HEK293 (cell line): ENCODE measurements around the gene CORO1C.

Experiments used
- CTCF ChIA-PET: fragments of 350-600 bp; formaldehyde crosslinking; extraction: SDS; loops from one replicate; lab custom pipeline; 2021; ENCODE audit warnings: antibody characterized with exemption; lab: Yijun Ruan, JAX
- POLR2A ChIA-PET: fragments of 300-600 bp; formaldehyde crosslinking; extraction: SDS; loops from one replicate; lab custom pipeline; 2020; ENCODE audit warnings: antibody characterized with exemption, inconsistent platforms; lab: Yijun Ruan, JAX
- H3K27ac ChIP-seq: fragments of 200-500 bp; sonication (Bioruptor generic); 2 replicates; pipeline ENCODE4 v1.5.1; 2014; ENCODE audit warnings: low read depth, low read length, control low read depth, inconsistent platforms; ENCODE audit errors: extremely low read depth
- H3K36me3 ChIP-seq, 2 experiments: fragments of 200-500 bp in 1 of 2; sonication (Bioruptor generic) in 1 of 2; 1 replicate in 1 of 2; 2 replicates in 1 of 2; pipeline ENCODE4 v1.5.1; 2014 to 2017; ENCODE audit warnings: inconsistent platforms in 2 of 2, low read length in 2 of 2; ENCODE audit not compliant: control insufficient read depth in 2 of 2, insufficient read depth in 1 of 2
- H3K4me1 ChIP-seq: fragments of 200-500 bp; sonication (Bioruptor generic); 2 replicates; pipeline ENCODE4 v1.5.1; 2014; ENCODE audit warnings: mild to moderate bottlenecking, low read length, inconsistent platforms; ENCODE audit not compliant: control insufficient read depth, insufficient read depth
- H3K4me3 ChIP-seq: 2 replicates; pipeline ENCODE4 v1.5.1; 2011; ENCODE audit warnings: low read depth, mild to moderate bottlenecking, control low read depth, low read length, moderate library complexity
- H3K9me3 ChIP-seq: fragments of 200-500 bp; sonication (Bioruptor generic); 2 replicates; pipeline ENCODE4 v1.5.1; 2014; ENCODE audit warnings: low read depth, low read length, inconsistent platforms; ENCODE audit not compliant: control insufficient read depth, insufficient read depth
- HIC1 ChIP-seq: fragments of 450-650 bp; formaldehyde crosslinking; IDR thresholded peaks from 2 replicates; pipeline ENCODE4 v1.5.1; 2016; ENCODE audit warnings: missing biosample characterization, missing genetic modification characterization
- KLF1 ChIP-seq: fragments of 450-650 bp; formaldehyde crosslinking; IDR thresholded peaks from 2 replicates; pipeline ENCODE4 v1.5.1; 2016; ENCODE audit warnings: missing biosample characterization, missing genetic modification characterization
- PRDM10 ChIP-seq: fragments of 450-650 bp; formaldehyde crosslinking; IDR thresholded peaks from 2 replicates; pipeline ENCODE4 v1.5.1; 2016; ENCODE audit warnings: missing biosample characterization, missing genetic modification characterization
- PRDM4 ChIP-seq: fragments of 450-650 bp; formaldehyde crosslinking; IDR thresholded peaks from 2 replicates; pipeline ENCODE4 v1.5.1; 2017; ENCODE audit warnings: missing biosample characterization, missing genetic modification characterization
- TRIM28 ChIP-seq: IDR thresholded peaks from 2 replicates; pipeline ENCODE4 v1.6.1; 2011; ENCODE audit warnings: low read length, control low read depth, borderline replicate concordance
- TSHZ1 ChIP-seq: fragments of 450-650 bp; formaldehyde crosslinking; IDR thresholded peaks from 2 replicates; pipeline ENCODE4 v1.5.1; 2016; ENCODE audit warnings: missing biosample characterization, missing genetic modification characterization, borderline replicate concordance
- ZFP41 ChIP-seq: fragments of 450-650 bp; formaldehyde crosslinking; IDR thresholded peaks from 2 replicates; pipeline ENCODE4 v1.5.1; 2016; ENCODE audit warnings: missing biosample characterization, missing genetic modification characterization, borderline replicate concordance
- ZNF24 ChIP-seq: fragments of 450-650 bp; formaldehyde crosslinking; IDR thresholded peaks from 2 replicates; pipeline ENCODE4 v1.5.1; 2016; ENCODE audit warnings: missing biosample characterization, missing genetic modification characterization

Gene CORO1C

GRCh38 chr12:108700833-108701541 is 30.3 kb downstream of the CORO1C start (continued):
- TF ChIP-seq PRDM10 (tag by site-specific recombination) (peak; percentile 40; the same call in 1 of the 2 replicates), TSHZ1 (tag by site-specific recombination) (0 out of 2 replicates have a peak, but pooled peaks have one; percentile 23), ZFP41 (tag by site-specific recombination) (no peak), KLF1 (tag by site-specific recombination) (no peak), ZNF24 (no peak), HIC1 (tag by site-specific recombination) (0 out of 2 replicates have a peak, but pooled peaks have one; percentile 19)

- peaks cover 0 to 43% of the 10 kb centered on the region in 2 experiments; a peak in 1 of 3 replicates for H3K36me3 ChIP-seq
- POLR2A ChIA-PET, result no interaction called here
- H3K27ac ChIP-seq, result no peak overlapping the region
- H3K9me3 ChIP-seq, result no peaks in the 10 kb centered on the region
- peak; percentile 37; the same call in 1 of the 2 replicates for TF ChIP-seq PRDM4
- TF ChIP-seq TRIM28, result no peak
- peaks cover 14% of the 10 kb centered on the region for H3K4me1 ChIP-seq
- CTCF ChIA-PET, result interaction anchor here (0.6 to 0.7 kb wide), 3 partner anchors 9 to 495 kb away, joined by 3 read pairs; no protein-coding TSS in a partner anchor
- H3K4me3 ChIP-seq, result no peak overlapping the region
Measured at GRCh38 chr12:108699955-108700563, 31.3 kb downstream of the CORO1C start.
